K562 (cell line): ENCODE measurements around the gene APLP1. TPM values are rescaled to one million over a fixed set of nuclear protein-coding genes. Genes with fewer than 3 reads are reported as not detected.

Experiments
- BRF2 ChIP-seq: IDR thresholded peaks from 3 replicates; pipeline ENCODE4 v1.6.1; 2011; ENCODE audit warnings: borderline replicate concordance, mild to moderate bottlenecking; ENCODE audit not compliant: insufficient read length, insufficient read depth
- CAMTA2 ChIP-seq: fragments of 250-450 bp; sonication (Bioruptor Pico); conservative IDR thresholded peaks from 2 replicates; pipeline ENCODE4 v1.5.1; 2022
- CREM ChIP-seq: IDR thresholded peaks from 2 replicates; pipeline ENCODE4 v1.6.1; 2014; ENCODE audit warnings: antibody characterized with exemption, low read depth
- E4F1 ChIP-seq: fragments of 250-450 bp; sonication (Bioruptor Pico); IDR thresholded peaks from 2 replicates; pipeline ENCODE4 v1.5.0; 2021; ENCODE audit warnings: mild to moderate bottlenecking, borderline replicate concordance
- EWSR1 ChIP-seq: fragments of 450-650 bp; IDR thresholded peaks from 2 replicates; pipeline ENCODE4 v1.6.1; 2018; ENCODE audit warnings: borderline replicate concordance, mild to moderate bottlenecking, low read depth, moderate library complexity; ENCODE audit not compliant: partially characterized antibody
- FOXP1 ChIP-seq: sonication (generic); formaldehyde crosslinking; IDR thresholded peaks from 2 replicates; pipeline ENCODE4 v1.8.0; 2022; ENCODE audit warnings: mild to moderate bottlenecking, missing genetic modification reagents
- HMGN3 ChIP-seq: IDR thresholded peaks from 2 replicates; pipeline ENCODE4 v1.6.1; 2011; ENCODE audit warnings: borderline replicate concordance, low read depth, mild to moderate bottlenecking, mixed read lengths, low read length; ENCODE audit not compliant: insufficient read length; ENCODE audit errors: extremely low read depth
- MCM3 ChIP-seq: fragments of 450-650 bp; IDR thresholded peaks from 2 replicates; pipeline ENCODE4 v1.6.1; 2016
- NFIC ChIP-seq: fragments of 450-650 bp; IDR thresholded peaks from 2 replicates; pipeline ENCODE4 v1.6.1; 2017; ENCODE audit warnings: mild to moderate bottlenecking, inconsistent platforms
- PCBP1 ChIP-seq: fragments of 200-400 bp; formaldehyde crosslinking; IDR thresholded peaks from 2 replicates; pipeline ENCODE4 v1.6.1; 2018; ENCODE audit warnings: mild to moderate bottlenecking, low read depth, low read length; ENCODE audit not compliant: poor library complexity, severe bottlenecking
- SAFB ChIP-seq: fragments of 200-400 bp; formaldehyde crosslinking; IDR thresholded peaks from 2 replicates; pipeline ENCODE4 v1.6.1; 2017; ENCODE audit warnings: low read depth, low read length, borderline replicate concordance
- SAP30 ChIP-seq: fragments of 200-600 bp; sonication (generic); IDR thresholded peaks from 2 replicates; pipeline ENCODE4 v1.6.1; 2012; ENCODE audit warnings: borderline replicate concordance, low read depth, mild to moderate bottlenecking, moderate library complexity, low read length, control low read depth, inconsistent platforms; ENCODE audit not compliant: insufficient read depth, poor library complexity, severe bottlenecking
- THRAP3 ChIP-seq: fragments of 450-650 bp; IDR thresholded peaks from 2 replicates; pipeline ENCODE4 v1.6.1; 2016; ENCODE audit warnings: mild to moderate bottlenecking, inconsistent platforms, borderline replicate concordance
- TRIM24 ChIP-seq, 2 experiments: fragments of 450-650 bp; IDR thresholded peaks; 2 replicates each; pipeline ENCODE4 v1.6.1; 2016
- ZBTB11 ChIP-seq, 3 experiments: fragments of 200-800 bp in 1 of 3; fragments of 250-450 bp in 1 of 3; fragments of 450-650 bp in 1 of 3; sonication (Bioruptor Pico) in 1 of 3; sonication (Bioruptor generic) in 1 of 3; formaldehyde crosslinking in 1 of 3; IDR thresholded peaks; 2 replicates each; pipeline versions ENCODE4 v1.6.1 to v1.8.0; 2016 to 2022; ENCODE audit warnings: mild to moderate bottlenecking in 2 of 3, missing genetic modification characterization in 2 of 3, missing compliant biosample characterization in 1 of 3, moderate library complexity in 1 of 3
- ZNF133 ChIP-seq: fragments of 250-450 bp; sonication (Bioruptor Pico); IDR thresholded peaks from 2 replicates; pipeline ENCODE4 v1.4.0; 2020; ENCODE audit warnings: mild to moderate bottlenecking
- ZNF408 ChIP-seq: fragments of 250-450 bp; sonication (Bioruptor Pico); IDR thresholded peaks from 2 replicates; pipeline ENCODE4 v1.4.0; 2020; ENCODE audit warnings: low read depth, mild to moderate bottlenecking, moderate library complexity
- ZNF512 ChIP-seq: IDR thresholded peaks from 2 replicates; pipeline ENCODE4 v1.6.1; 2016; ENCODE audit warnings: missing genetic modification characterization, missing compliant biosample characterization
- ZNF584 ChIP-seq: fragments of 200-800 bp; sonication (Bioruptor generic); IDR thresholded peaks from 2 replicates; pipeline ENCODE4 v1.6.1; 2016; ENCODE audit warnings: low read depth, mild to moderate bottlenecking, missing genetic modification characterization, missing compliant biosample characterization
- polyA plus RNA-seq, 8 experiments: library from polyadenylated mRNA; depleted of rRNA in 4 of 8; stranded (reverse) in 5 of 8; unstranded in 3 of 8; fragments of >200 nt; fragmentation: Nextera tagmentation in 2 of 8; fragmentation: Illumina TruSeq in 1 of 8; extraction: Ambion mirVana in 2 of 8; extraction: Trizol in 1 of 8; gene quantifications; 2 replicates each; pipeline versions ENCODE4 v1.2.1 to v1.2.3, GENCODE V29; 2011 to 2014; ENCODE audit warnings: inconsistent platforms in 1 of 8, missing spikeins in 1 of 8
- total RNA-seq, 7 experiments: library from RNA; depleted of rRNA in 6 of 7; stranded (reverse); fragments of >200 nt in 6 of 7; fragmentation: Illumina TruSeq in 2 of 7; extraction: Trizol in 2 of 7; gene quantifications; 2 replicates each; pipeline versions ENCODE4 v1.2.1 to v1.2.3, GENCODE V29; 2011 to 2021; ENCODE audit warnings: low replicate concordance in 1 of 7

APLP1 gene
- total and polyA plus RNA-seq, 9 of the 15 experiments (the other 6 are each of a cell fraction or from before 2014, with no cell fraction given), result 0.69 to 9.9 (median 4.7) TPM

- TF ChIP-seq BRF2, result no peak
- TF ChIP-seq ZNF512 (tag), result no peak
- TF ChIP-seq ZNF133, result no peak
- TF ChIP-seq E4F1, result no peak
- TF ChIP-seq CREM, result peak; percentile 91
- no peak for TF ChIP-seq THRAP3
- no peak for TF ChIP-seq EWSR1
- no peak for TF ChIP-seq MCM3
- TF ChIP-seq FOXP1, result no peak
- TF ChIP-seq NFIC, result peak; percentile 15; the same call in 1 of the 2 replicates
- no peak for TF ChIP-seq ZBTB11 (CRISPR knock-in tag; IDR thresholded peaks at IDR 0.05)
- no peak for TF ChIP-seq ZNF408 (CRISPR knock-in tag)
- TF ChIP-seq TRIM24 (IDR thresholded peaks at IDR 0.05), result peak in 1 of 2 experiments; percentile 34; a peak in 1 of 4 replicates
- peak; percentile 78 for TF ChIP-seq PCBP1
- TF ChIP-seq CAMTA2 (CRISPR knock-in tag), result no peak
- no peak for TF ChIP-seq ZNF584 (CRISPR knock-in tag)
- TF ChIP-seq SAP30, result peak; percentile 50
- TF ChIP-seq HMGN3, result peak; percentile 66
- peak; percentile 96 for TF ChIP-seq SAFB
Measured at GRCh38 chr19:35899547-35900214, 31.3 kb downstream of the APLP1 start (continued).
